HepG2 (cell line): Measurements from ENCODE around the gene NKX1-2. TPM values are rescaled to one million over a fixed set of nuclear protein-coding genes. Genes with fewer than 3 reads are reported as not detected.

Experiments used
- ATF3 ChIP-seq: sonication (generic); formaldehyde crosslinking; IDR thresholded peaks from 2 replicates; pipeline ENCODE4 v1.4.0; 2020; ENCODE audit warnings: missing genetic modification reagents
- ATF4 ChIP-seq, 2 experiments: fragments of 450-650 bp in 1 of 2; sonication (generic) in 1 of 2; formaldehyde crosslinking; IDR thresholded peaks; 2 replicates each; pipeline versions ENCODE4 v1.5.0 to v1.8.0; 2020 to 2022; ENCODE audit warnings: mild to moderate bottlenecking in 1 of 2, missing genetic modification reagents in 1 of 2
- BCL6 ChIP-seq: IDR thresholded peaks from 2 replicates; pipeline ENCODE4 v1.6.1; 2016; ENCODE audit warnings: missing genetic modification reagents, missing compliant biosample characterization
- CCDC6 ChIP-seq: sonication (generic); formaldehyde crosslinking; IDR thresholded peaks from 2 replicates; pipeline ENCODE4 v1.8.1; 2022; ENCODE audit warnings: mild to moderate bottlenecking, missing genetic modification reagents, moderate library complexity
- EZH2 ChIP-seq: conservative IDR thresholded peaks from 2 replicates; pipeline ENCODE4 v1.6.1; 2012; ENCODE audit warnings: mild to moderate bottlenecking, low read depth, low read length, moderate library complexity
- HDAC2 ChIP-seq: sonication (generic); formaldehyde crosslinking; IDR thresholded peaks from 2 replicates; pipeline ENCODE4 v1.4.0; 2020; ENCODE audit warnings: missing genetic modification reagents
- HMG20A ChIP-seq: IDR thresholded peaks from 2 replicates; pipeline ENCODE4 v1.6.1; 2016; ENCODE audit warnings: borderline replicate concordance
- HOXA7 ChIP-seq: sonication (generic); formaldehyde crosslinking; IDR thresholded peaks from 2 replicates; pipeline ENCODE4 v1.8.1; 2022; ENCODE audit warnings: mild to moderate bottlenecking, missing genetic modification reagents, moderate library complexity
- HOXA9 ChIP-seq: sonication (generic); formaldehyde crosslinking; IDR thresholded peaks from 2 replicates; pipeline ENCODE4 v1.8.1; 2022; ENCODE audit warnings: missing genetic modification reagents, mild to moderate bottlenecking, moderate library complexity, borderline replicate concordance
- NFE2L1 ChIP-seq: sonication (generic); formaldehyde crosslinking; IDR thresholded peaks from 2 replicates; pipeline ENCODE4 v1.4.0; 2020; ENCODE audit warnings: missing genetic modification reagents, mild to moderate bottlenecking, borderline replicate concordance
- POLR2AphosphoS5 ChIP-seq: IDR thresholded peaks from 2 replicates; pipeline ENCODE4 v1.6.1; 2012; ENCODE audit warnings: low read depth, low read length
- REXO4 ChIP-seq: sonication (generic); formaldehyde crosslinking; IDR thresholded peaks from 2 replicates; pipeline ENCODE4 v1.8.0; 2022; ENCODE audit warnings: missing genetic modification reagents, mild to moderate bottlenecking, borderline replicate concordance
- RNF2 ChIP-seq: fragments of 450-650 bp; conservative IDR thresholded peaks from 2 replicates; pipeline ENCODE4 v1.6.1; 2016; ENCODE audit warnings: low read depth
- SRSF4 ChIP-seq: fragments of 200-400 bp; formaldehyde crosslinking; IDR thresholded peaks from one replicate; pipeline ENCODE4 v1.6.1; 2018; ENCODE audit warnings: mild to moderate bottlenecking, low read depth, low read length, moderate library complexity; ENCODE audit not compliant: poor library complexity, severe bottlenecking
- THAP11 ChIP-seq: IDR thresholded peaks from 2 replicates; pipeline ENCODE4 v1.6.1; 2016; ENCODE audit warnings: missing biosample characterization, missing genetic modification reagents
- THYN1 ChIP-seq: sonication (generic); formaldehyde crosslinking; IDR thresholded peaks from 2 replicates; pipeline ENCODE4 v1.8.1; 2023; ENCODE audit warnings: low read depth, mild to moderate bottlenecking, moderate library complexity, missing genetic modification reagents, borderline replicate concordance
- TRIM24 ChIP-seq: sonication (generic); formaldehyde crosslinking; IDR thresholded peaks from 2 replicates; pipeline ENCODE4 v1.8.0; 2022; ENCODE audit warnings: mild to moderate bottlenecking, missing genetic modification reagents
- ZFP36L1 ChIP-seq: sonication (generic); formaldehyde crosslinking; IDR thresholded peaks from 2 replicates; pipeline ENCODE4 v1.8.0; 2022; ENCODE audit warnings: mild to moderate bottlenecking, missing genetic modification reagents, moderate library complexity
- ZNF256 ChIP-seq: sonication (generic); formaldehyde crosslinking; conservative IDR thresholded peaks from 2 replicates; pipeline ENCODE4 v1.4.0; 2020; ENCODE audit warnings: missing genetic modification reagents
- ZNF282 ChIP-seq: fragments of 450-650 bp; IDR thresholded peaks from 2 replicates; pipeline ENCODE4 v1.6.1; 2018; ENCODE audit not compliant: partially characterized antibody
- ZNF549 ChIP-seq: sonication (generic); formaldehyde crosslinking; IDR thresholded peaks from 2 replicates; pipeline ENCODE4 v1.5.0; 2020; ENCODE audit warnings: missing genetic modification reagents
- ZNF564 ChIP-seq: sonication (generic); formaldehyde crosslinking; IDR thresholded peaks from 2 replicates; pipeline ENCODE4 v1.8.1; 2023; ENCODE audit warnings: mild to moderate bottlenecking, missing genetic modification reagents
- ZNF589 ChIP-seq: sonication (generic); formaldehyde crosslinking; conservative IDR thresholded peaks from 2 replicates; pipeline ENCODE4 v1.8.0; 2022; ENCODE audit warnings: mild to moderate bottlenecking, moderate library complexity, missing genetic modification reagents
- polyA plus RNA-seq, 8 experiments: library from polyadenylated mRNA; depleted of rRNA in 3 of 8; stranded (reverse) in 7 of 8; unstranded in 1 of 8; fragments of >200 nt; fragmentation: Illumina TruSeq in 4 of 8; extraction: Trizol in 4 of 8; gene quantifications; 2 replicates each; pipeline versions ENCODE4 v1.2.1 to v1.2.3, GENCODE V29; 2011 to 2016; ENCODE audit warnings: low read depth in 4 of 8, missing spikeins in 1 of 8, mixed read lengths in 1 of 8; ENCODE audit not compliant: insufficient read depth in 1 of 8
- total RNA-seq, 5 experiments: library from RNA; depleted of rRNA; stranded (reverse); fragments of >200 nt; fragmentation: Illumina TruSeq; extraction: Trizol; gene quantifications; 2 replicates each; pipeline ENCODE4 v1.2.3, GENCODE V29; 2016; ENCODE audit warnings: low read depth in 1 of 5
- TF ChIP-seq, protein P1 (sequence below): sonication (generic); formaldehyde crosslinking; conservative IDR thresholded peaks from 2 replicates; pipeline ENCODE4 v1.5.0; 2020; ENCODE audit warnings: missing genetic modification reagents
- TF ChIP-seq, protein P2 (sequence below): sonication (generic); formaldehyde crosslinking; IDR thresholded peaks from 2 replicates; pipeline ENCODE4 v1.5.0; 2020; ENCODE audit warnings: missing genetic modification reagents

Gene NKX1-2
- total and polyA plus RNA-seq, 2 of the 13 experiments (the other 11 are each of a cell fraction or from before 2014, with no cell fraction given): not detected

GRCh38 chr10:124417895-124418725 lies 31.7 kb downstream of the NKX1-2 start (continued):
- no peak for TF ChIP-seq HOXA7 (CRISPR knock-in tag)
- TF ChIP-seq, protein P1, sequence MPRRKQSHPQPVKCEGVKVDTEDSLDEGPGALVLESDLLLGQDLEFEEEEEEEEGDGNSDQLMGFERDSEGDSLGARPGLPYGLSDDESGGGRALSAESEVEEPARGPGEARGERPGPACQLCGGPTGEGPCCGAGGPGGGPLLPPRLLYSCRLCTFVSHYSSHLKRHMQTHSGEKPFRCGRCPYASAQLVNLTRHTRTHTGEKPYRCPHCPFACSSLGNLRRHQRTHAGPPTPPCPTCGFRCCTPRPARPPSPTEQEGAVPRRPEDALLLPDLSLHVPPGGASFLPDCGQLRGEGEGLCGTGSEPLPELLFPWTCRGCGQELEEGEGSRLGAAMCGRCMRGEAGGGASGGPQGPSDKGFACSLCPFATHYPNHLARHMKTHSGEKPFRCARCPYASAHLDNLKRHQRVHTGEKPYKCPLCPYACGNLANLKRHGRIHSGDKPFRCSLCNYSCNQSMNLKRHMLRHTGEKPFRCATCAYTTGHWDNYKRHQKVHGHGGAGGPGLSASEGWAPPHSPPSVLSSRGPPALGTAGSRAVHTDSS: no peak
- no peak for TF ChIP-seq NFE2L1
- TF ChIP-seq, protein P2, sequence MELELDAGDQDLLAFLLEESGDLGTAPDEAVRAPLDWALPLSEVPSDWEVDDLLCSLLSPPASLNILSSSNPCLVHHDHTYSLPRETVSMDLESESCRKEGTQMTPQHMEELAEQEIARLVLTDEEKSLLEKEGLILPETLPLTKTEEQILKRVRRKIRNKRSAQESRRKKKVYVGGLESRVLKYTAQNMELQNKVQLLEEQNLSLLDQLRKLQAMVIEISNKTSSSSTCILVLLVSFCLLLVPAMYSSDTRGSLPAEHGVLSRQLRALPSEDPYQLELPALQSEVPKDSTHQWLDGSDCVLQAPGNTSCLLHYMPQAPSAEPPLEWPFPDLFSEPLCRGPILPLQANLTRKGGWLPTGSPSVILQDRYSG: no peak
- no peak for TF ChIP-seq ZNF589 (CRISPR knock-in tag)
- TF ChIP-seq RNF2: no peak
- no peak for TF ChIP-seq ZNF282
- TF ChIP-seq HMG20A (CRISPR knock-in tag): no peak
- no peak for TF ChIP-seq REXO4 (CRISPR knock-in tag)
- TF ChIP-seq POLR2AphosphoS5: no peak
- no peak for TF ChIP-seq ZNF549 (CRISPR knock-in tag)
- TF ChIP-seq THAP11 (CRISPR knock-in tag): no peak
- TF ChIP-seq ATF3 (CRISPR knock-in tag): no peak
- no peak for TF ChIP-seq TRIM24 (CRISPR knock-in tag)
- 0 out of 4 replicates have a peak, but pooled peaks of 1 of the 2 experiments have one; percentile 25 for TF ChIP-seq ATF4 (CRISPR knock-in tag; IDR thresholded peaks at IDR 0.05)
- peak; percentile 43; the same call in 1 of the 2 replicates for TF ChIP-seq ZNF564
- no peak for TF ChIP-seq SRSF4
- no peak for TF ChIP-seq THYN1 (CRISPR knock-in tag)
- no peak for TF ChIP-seq HOXA9
- TF ChIP-seq ZFP36L1 (CRISPR knock-in tag): no peak
- TF ChIP-seq BCL6 (CRISPR knock-in tag): peak; percentile 67; the same call in 1 of the 2 replicates
- no peak for TF ChIP-seq EZH2
- TF ChIP-seq ZNF256: no peak
- TF ChIP-seq HDAC2 (CRISPR knock-in tag): 0 out of 2 replicates have a peak, but pooled peaks have one; percentile 10
- TF ChIP-seq CCDC6: peak; percentile 67; the same call in 1 of the 2 replicates
